Spleen (tissue), 7 donors: ENCODE data around the gene MSI2.

Experiments used
- CTCF ChIP-seq, 11 experiments: fragments of 200-600 bp in 7 of 11; fragments of 450-650 bp in 4 of 11; sonication (generic) in 4 of 11; IDR thresholded peaks in 8 of 11; conservative IDR thresholded peaks in 3 of 11; 1 replicate in 7 of 11; 2 replicates in 4 of 11; pipeline versions ENCODE4 v1.4.0 to v1.8.0; 2016 to 2021; ENCODE audit warnings: antibody characterized with exemption in 11 of 11, inconsistent platforms in 4 of 11, mild to moderate bottlenecking in 1 of 11
- POLR2A ChIP-seq, 3 donors: fragments of 450-650 bp; IDR thresholded peaks; one replicate each; pipeline ENCODE4 v1.5.1; 2017; ENCODE audit warnings: antibody characterized with exemption in 3 of 3, mild to moderate bottlenecking in 1 of 3
- donor health status: DM: no; HTN: no; CAD: no; lungs with moderate emphysema.
- donor health status: DM: no; HTN: no; CAD: no.
- donor health status: DM: no; HTN: no; CAD: no.

GRCh38 chr17:57636985-57637665 is 380.8 kb downstream of the MSI2 start:
- TF ChIP-seq POLR2A (IDR thresholded peaks at IDR 0.05) (no peak), CTCF (IDR thresholded peaks at IDR 0.05 in 8 of 11, conservative IDR thresholded peaks at IDR 0.05 in 3 of 11) (no peak)
